GM18907 (cell line): ENCODE measurements around the gene RELN.

ENCODE experiments used
- ATAC-seq: cut with Tn5 transposase; IDR thresholded peaks from one replicate; pipeline ENCODE4 v1.9.1; 2021; ENCODE audit warnings: mild to moderate bottlenecking, moderate library complexity; ENCODE audit not compliant: unreplicated experiment

The RELN gene

DNA sequence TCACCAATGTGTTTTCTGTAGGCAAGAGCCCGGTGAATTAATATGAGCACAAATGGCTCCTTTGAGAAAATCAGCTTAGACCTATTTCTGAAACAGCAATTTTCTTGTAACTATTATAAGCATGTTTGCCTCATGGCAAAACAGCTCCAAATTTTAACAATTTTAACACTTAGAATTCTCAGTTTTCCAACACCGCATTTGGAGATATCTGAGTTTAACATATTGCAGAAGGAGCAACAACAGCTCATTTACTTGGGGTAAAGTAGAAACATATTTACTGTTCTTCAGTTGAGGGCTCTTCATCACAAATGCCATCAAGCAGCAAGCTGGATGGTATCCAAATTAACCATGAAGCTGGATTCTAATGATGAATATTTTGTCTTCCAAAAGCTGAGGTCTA, 409.4 kb downstream of the RELN start:
- no peak for ATAC-seq

- ATAC-seq, result no peak
Measured at GRCh38 chr7:103577059-103577458, 412.4 kb downstream of the RELN start.

GRCh38 chr7:103576641-103577040, 412.8 kb downstream of the RELN start:
- ATAC-seq, result no peak

DNA sequence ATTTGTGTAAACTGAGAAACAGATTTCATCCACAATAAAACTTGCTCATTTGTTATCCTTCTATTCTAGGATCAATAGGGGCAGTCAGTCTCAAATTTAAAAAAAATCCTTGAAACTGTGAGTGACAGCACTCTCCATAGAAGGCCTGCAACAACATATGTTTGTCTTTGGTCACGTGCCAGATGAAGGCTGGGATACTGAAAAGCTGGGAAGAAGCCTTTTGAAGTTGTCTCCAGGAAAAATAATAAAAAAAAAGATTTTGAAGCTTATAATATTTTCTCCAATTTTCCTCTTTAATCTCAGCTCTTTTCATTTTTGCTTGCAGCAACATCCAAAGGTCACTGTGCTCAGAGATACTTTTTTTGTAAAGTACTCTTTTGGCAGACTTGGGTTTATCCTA, 414.9 kb downstream of the RELN start:
- no peak for ATAC-seq

- no peak for ATAC-seq
Measured at GRCh38 chr7:103573479-103574058, 415.9 kb downstream of the RELN start.

DNA sequence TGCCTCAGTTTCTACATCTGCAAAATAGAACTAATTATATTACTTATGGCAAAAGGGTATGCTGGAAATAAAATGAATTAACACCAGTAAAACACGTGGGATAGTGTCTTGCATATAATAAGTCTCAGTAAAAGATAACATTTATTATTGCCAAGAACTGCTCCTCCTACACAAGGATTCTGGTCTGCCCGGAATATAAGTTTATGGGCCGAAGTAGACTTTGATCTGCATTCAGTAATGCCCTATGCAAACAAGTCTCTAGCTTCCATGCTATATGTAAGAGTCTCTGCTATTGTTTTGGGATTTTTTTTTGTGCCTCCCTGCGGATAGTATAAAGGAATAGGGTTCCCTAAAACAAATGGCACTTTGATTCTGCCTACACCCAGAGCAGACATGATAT, 417.9 kb downstream of the RELN start:
- ATAC-seq, result no peak

DNA sequence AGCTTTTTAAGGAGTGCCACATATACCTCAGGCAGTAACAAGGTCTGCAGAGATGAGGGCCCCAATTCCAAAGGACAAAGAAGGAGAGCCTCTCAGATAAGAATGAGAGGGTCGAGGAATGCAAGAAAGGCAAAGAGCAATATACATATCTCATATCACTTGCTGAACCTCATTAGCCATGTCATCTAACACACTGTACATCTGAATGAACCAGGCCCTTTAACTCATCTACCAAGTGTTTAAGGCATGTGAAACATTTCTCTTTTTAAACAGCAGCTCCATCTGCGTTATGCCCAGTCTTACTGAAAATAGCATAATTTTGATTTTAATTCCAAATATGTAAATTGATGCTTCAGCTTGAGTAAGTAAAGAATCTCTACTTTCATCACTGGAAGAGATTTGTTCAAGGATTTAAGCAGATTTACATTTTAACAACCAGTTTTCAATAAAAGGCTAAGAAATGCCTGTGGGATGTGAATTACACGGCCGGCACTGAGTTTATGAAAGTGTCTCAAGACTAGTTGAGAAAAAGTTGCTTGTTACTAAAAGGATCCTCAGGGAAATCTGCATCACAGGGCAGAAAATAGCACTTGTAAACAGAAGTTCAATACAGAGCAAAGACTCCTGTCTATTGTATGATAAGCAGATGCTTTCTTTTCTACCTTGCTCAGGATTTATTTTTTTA, 419.7 kb downstream of the RELN start:
- ATAC-seq, result no peak

DNA sequence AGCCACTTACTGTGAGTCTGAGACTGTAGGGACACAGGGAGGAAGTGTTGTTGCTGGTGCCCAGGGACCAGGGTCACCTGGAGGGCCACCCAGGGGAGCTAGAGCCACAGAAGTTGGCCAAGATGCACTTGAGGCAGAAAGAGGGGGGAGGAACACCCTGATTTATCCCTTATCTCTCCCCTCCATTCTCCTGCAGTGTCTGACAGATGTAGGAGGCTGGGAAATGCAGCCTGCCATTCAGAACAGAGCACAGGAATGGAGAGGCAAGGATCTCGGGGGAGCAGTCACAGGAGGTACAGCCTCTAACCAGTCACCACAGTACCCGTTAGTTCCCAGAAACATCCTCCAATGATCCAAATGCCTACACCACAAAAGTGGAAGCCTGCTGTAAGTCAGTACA, 425.0 kb downstream of the RELN start:
- ATAC-seq, result no peak

GRCh38 chr7:103560136-103560535, 429.3 kb downstream of the RELN start:
- no peak for ATAC-seq

DNA sequence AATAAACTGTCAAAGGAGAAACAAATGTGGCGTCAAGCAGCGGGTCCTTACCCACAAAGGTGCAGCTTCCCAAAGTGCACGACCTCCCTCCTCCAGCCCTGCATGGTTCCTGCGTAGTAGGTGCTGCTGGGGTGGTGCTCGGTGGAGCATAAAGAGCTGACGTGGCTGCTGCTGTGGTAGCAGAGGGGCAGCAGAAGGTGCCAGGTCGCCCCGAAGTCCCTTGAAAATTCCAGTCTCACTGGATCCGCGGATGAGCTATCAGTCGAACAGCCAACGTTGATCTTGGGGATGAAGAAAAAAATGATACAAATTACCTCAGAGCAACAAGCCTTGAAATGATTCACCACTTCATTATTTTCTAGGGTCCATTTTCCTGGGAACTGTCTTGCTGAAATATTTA, 438.4 kb downstream of the RELN start:
- ATAC-seq, result no peak

GRCh38 chr7:103549786-103550185, 439.7 kb downstream of the RELN start:
- ATAC-seq, result no peak

DNA sequence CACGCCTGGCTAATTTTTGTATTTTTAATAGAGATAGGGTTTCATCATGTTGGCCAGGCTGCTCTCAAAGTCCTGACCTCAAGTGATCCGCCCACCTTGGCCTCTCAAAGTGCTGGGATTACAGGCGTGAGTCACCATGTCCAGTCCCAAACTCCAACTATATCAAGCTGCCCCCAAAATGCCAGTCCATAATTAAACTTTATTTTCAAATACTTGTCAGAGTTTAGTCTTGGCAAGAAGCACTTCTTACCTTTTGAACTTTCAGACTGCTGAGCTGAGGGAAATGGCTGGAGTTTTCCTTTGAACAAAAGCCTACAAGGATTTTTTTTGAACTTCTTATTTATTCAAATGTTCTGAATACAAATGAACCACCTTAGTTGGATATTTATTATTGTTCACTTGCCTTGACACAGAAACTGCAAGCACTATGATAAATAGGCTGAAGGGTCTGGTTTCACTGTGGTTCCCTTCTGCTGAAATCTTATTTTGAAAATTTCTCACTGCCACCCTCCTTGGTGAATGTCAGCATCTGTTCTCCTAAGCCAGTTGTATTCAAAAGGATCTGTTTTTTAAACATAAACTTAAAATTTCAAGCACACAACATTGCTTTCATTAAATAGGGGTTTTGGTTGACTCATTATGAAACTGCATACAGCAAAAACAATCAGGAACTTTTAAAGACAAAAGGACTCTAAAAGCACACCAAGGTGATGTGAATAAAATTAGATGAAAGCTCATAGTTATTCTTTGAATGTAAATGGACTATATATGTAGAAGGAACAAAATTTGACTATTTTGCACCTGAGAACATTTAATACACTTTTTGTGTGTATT, 441.8 kb downstream of the RELN start:
- peak; percentile 53 for ATAC-seq

DNA sequence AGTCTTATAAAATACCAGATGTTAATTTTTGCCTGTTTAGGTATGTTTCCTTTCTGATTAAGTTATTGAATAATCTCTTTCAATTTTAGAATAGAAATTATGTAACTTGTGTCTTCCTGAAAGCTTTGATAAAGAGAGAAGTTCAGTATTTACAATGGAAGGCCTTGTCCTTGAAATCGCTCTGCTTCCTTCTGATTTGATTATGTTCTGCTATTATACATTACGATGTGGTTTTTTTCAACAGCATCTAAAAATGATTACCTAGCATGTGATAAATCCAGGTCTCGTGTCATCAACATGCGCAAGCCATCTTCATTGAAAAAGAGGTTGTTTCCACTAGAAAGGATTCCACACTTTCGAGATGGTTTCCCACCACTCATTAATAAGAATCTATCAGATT, 447.0 kb downstream of the RELN start:
- no peak for ATAC-seq

GRCh38 chr7:103541947-103542346, 447.5 kb downstream of the RELN start:
- ATAC-seq, result no peak

DNA sequence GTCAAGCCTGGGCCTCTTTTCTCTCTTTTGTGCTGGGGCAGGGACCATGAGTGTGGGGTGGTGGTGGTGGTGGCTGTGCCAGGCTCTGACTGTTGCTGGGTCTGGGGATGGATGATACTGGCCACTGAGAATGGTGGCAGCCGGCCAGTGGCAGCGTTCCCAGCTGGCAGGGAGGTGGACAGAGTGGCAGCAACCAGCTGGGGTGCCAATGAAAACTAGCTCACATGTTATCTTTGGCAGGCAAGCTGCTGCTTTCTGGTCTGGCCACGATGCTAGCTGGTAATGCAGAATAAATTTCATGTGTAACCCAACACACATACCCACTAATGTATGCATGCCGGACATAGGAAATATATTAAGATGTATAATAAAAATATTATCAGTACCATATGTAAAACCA, 448.4 kb downstream of the RELN start:
- ATAC-seq, result no peak

DNA sequence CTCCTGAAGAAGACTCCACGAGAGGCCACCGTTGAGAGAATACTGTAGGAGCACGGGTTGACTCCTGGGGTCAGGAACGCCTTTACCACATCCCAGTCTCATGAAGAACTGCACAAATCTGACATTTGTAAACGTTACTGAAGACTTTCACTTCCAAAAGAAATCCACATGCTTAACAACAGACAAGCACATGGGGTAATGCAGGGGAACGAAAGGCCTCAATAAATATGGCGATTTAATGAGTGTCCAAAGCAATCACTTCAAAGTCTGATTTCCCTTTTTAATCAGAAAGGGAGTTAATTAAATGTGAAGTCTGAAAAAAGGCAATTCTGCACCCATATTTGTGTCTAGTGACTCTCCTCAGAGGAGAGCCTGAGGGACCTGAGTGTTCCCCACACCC, 449.1 kb downstream of the RELN start:
- ATAC-seq, result no peak

GRCh38 chr7:103539875-103540274, 449.6 kb downstream of the RELN start:
- ATAC-seq, result no peak

DNA sequence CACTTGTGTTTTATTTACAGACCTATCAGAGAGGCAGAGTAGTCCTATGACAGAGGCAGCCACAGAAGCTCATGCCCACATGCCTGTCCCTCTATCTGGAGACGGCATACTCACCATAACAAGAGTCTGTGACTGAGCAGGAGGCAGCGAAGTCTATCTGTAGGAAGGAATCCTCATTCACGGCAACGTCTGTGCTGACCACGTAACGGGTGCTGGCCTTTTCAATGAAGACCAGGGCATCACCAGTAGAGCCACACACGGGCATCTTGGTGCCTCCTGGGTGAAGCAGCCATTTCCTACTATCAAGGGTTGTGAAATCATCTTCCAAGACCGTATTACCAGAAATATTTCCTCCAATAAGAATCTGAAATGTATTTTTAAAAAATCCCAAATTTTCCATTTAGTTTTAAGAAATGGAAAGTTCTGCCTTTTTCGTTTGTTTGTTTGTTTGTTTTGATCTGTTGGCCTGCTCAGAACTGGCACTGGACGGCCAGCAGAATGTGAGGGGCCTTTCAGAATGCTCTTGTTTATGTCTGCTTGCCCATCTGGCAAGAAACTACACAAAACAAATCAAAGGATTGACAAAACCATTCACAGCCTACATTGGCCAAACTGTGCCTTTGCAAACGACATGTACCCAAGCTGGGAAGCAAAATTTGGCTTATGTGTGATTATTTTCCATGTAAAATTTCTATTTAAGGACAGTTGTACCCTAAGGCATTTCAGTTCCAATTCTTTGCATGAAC, 450.3 kb downstream of the RELN start:
- no peak for ATAC-seq

DNA sequence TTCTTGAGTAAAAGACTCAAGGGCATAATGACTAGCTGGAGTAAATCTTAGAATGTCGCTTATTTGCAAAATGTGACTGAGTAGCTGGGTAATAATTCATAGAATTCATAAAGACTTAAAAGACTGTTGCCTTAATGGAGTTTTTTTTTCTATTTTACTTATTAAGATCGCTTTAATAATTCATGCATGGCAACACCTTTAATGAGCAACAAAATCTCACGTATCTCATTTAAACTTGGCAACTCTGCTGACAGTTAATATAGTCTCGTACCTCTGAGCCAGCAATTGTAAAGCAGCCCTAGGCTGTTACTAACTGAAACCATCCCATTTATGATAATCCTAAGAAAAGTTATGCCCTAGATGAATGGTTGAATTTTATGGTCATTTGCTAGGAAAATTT, 455.7 kb downstream of the RELN start:
- ATAC-seq, result no peak

- ATAC-seq, result no peak
Measured at GRCh38 chr7:103532955-103533354, 456.5 kb downstream of the RELN start.

GRCh38 chr7:103528152-103528551, 461.3 kb downstream of the RELN start:
- ATAC-seq, result no peak
